Renal cortical epithelial cell (primary cell): ENCODE results near the gene CXCR2. TPM values are rescaled to one million over a fixed set of nuclear protein-coding genes. Genes with fewer than 3 reads are reported as not detected.
"Not testable (repeated sequence)": the region's sequence is repeated elsewhere in the genome, so short reads cannot be mapped to it uniquely, and the experiment has no call there.

ENCODE experiments used
- DNase-seq: peaks from one replicate; pipeline ENCODE4 v3.0.0-alpha.2; 2011; ENCODE audit warnings: low read depth
- total RNA-seq: library from RNA; depleted of rRNA; stranded (reverse); fragments of >200 nt; gene quantifications from 2 replicates; pipeline ENCODE4 v1.2.3, GENCODE V29; 2014

Gene CXCR2
- total RNA-seq, 1 donor from 2014 or later: not detected

GRCh38 chr2:218130377-218130776 lies 4.5 kb downstream of the CXCR2 start:
- DNase-seq: no peak

GRCh38 chr2:218130822-218131221 lies 5.0 kb downstream of the CXCR2 start:
- DNase-seq: no peak

- DNase-seq: no peak
Measured at GRCh38 chr2:218137514-218137913, 11.7 kb downstream of the CXCR2 start.

GRCh38 chr2:218138047-218138446 lies 12.2 kb downstream of the CXCR2 start:
- DNase-seq: no peak

GRCh38 chr2:218145124-218145523 lies 19.3 kb downstream of the CXCR2 start:
- DNase-seq: no peak

GRCh38 chr2:218146056-218146455 lies 20.2 kb downstream of the CXCR2 start:
- DNase-seq: no peak

GRCh38 chr2:218149098-218149497 lies 23.3 kb downstream of the CXCR2 start:
- DNase-seq: no peak

GRCh38 chr2:218149848-218150440 lies 24.1 kb downstream of the CXCR2 start:
- DNase-seq: no peak

- DNase-seq: no peak
Measured at GRCh38 chr2:218152172-218152571, 26.3 kb downstream of the CXCR2 start.

GRCh38 chr2:218152777-218153176 lies 26.9 kb downstream of the CXCR2 start:
- peak; percentile 9 for DNase-seq

GRCh38 chr2:218155953-218156479 lies 30.2 kb downstream of the CXCR2 start:
- no peak for DNase-seq

- DNase-seq: no peak
Measured at GRCh38 chr2:218161644-218162043, 35.8 kb downstream of the CXCR2 start.

- DNase-seq: no peak
Measured at GRCh38 chr2:218162814-218163213, 37.0 kb downstream of the CXCR2 start.

GRCh38 chr2:218166791-218167190 lies 41.0 kb downstream of the CXCR2 start, which contains the start of gene CXCR1:
Gene CXCR1 (minus strand): TSS chr2:218166962. CDS start chr2:218165211, 1,751 bp downstream.
- no peak for DNase-seq

- peak; percentile 16 for DNase-seq
Measured at GRCh38 chr2:218168016-218168415, 42.2 kb downstream of the CXCR2 start.

- peak; percentile 26 for DNase-seq
Measured at GRCh38 chr2:218168635-218169462, 43.0 kb downstream of the CXCR2 start.

GRCh38 chr2:218169757-218170546 lies 44.1 kb downstream of the CXCR2 start:
- DNase-seq: peak; percentile 68

GRCh38 chr2:218171744-218172143 lies 45.9 kb downstream of the CXCR2 start:
- DNase-seq: not testable (repeated sequence)

- no peak for DNase-seq
Measured at GRCh38 chr2:218172845-218173244, 47.0 kb downstream of the CXCR2 start.

- DNase-seq: no peak
Measured at GRCh38 chr2:218179782-218180181, 54.0 kb downstream of the CXCR2 start.

GRCh38 chr2:218180467-218181114 lies 54.8 kb downstream of the CXCR2 start:
- no peak for DNase-seq

- no peak for DNase-seq
Measured at GRCh38 chr2:218184331-218184730, 58.5 kb downstream of the CXCR2 start.
